Smooth muscle cell (in vitro differentiated cells): ENCODE results near the gene PLXNB2. TPM values are rescaled to one million over a fixed set of nuclear protein-coding genes. Genes with fewer than 3 reads are reported as not detected.

Experiments used
- DNase-seq: peaks from one replicate; lab custom pipeline; 2025; ENCODE audit not compliant: unreplicated experiment; lab: John Stamatoyannopoulos, UW
- H2AFZ ChIP-seq: fragments of 200-600 bp; sonication (generic); 2 replicates; pipeline ENCODE4 v1.6.0; 2016; ENCODE audit warnings: antibody characterized with exemption, low read depth, mild to moderate bottlenecking
- H3F3A ChIP-seq: fragments of 200-600 bp; sonication (generic); 2 replicates; pipeline ENCODE4 v1.6.0; 2017; ENCODE audit warnings: antibody characterized with exemption, low read depth
- H3K27ac ChIP-seq: fragments of 200-600 bp; sonication (generic); 2 replicates; pipeline ENCODE4 v1.5.1; 2016; ENCODE audit warnings: low read depth, mild to moderate bottlenecking
- H3K27me3 ChIP-seq: fragments of 200-600 bp; sonication (generic); 2 replicates; pipeline ENCODE4 v1.6.1; 2016; ENCODE audit warnings: low read depth, mild to moderate bottlenecking
- H3K36me3 ChIP-seq: fragments of 200-600 bp; sonication (generic); 2 replicates; pipeline ENCODE4 v1.5.1; 2016; ENCODE audit warnings: low read depth
- H3K4me1 ChIP-seq: fragments of 200-600 bp; sonication (generic); 2 replicates; pipeline ENCODE4 v1.5.1; 2016; ENCODE audit warnings: low read depth
- H3K4me2 ChIP-seq: fragments of 200-600 bp; sonication (generic); 2 replicates; pipeline ENCODE4 v1.6.0; 2016; ENCODE audit warnings: mild to moderate bottlenecking
- H3K4me3 ChIP-seq: fragments of 200-600 bp; sonication (generic); 2 replicates; pipeline ENCODE4 v1.5.1; 2016; ENCODE audit warnings: mild to moderate bottlenecking
- H3K79me2 ChIP-seq: fragments of 200-600 bp; sonication (generic); 2 replicates; pipeline ENCODE4 v1.6.0; 2016; ENCODE audit warnings: low read depth, mild to moderate bottlenecking
- H3K9ac ChIP-seq: fragments of 200-600 bp; sonication (generic); 2 replicates; pipeline ENCODE4 v1.6.0; 2016; ENCODE audit warnings: low read depth
- H3K9me3 ChIP-seq: fragments of 200-600 bp; sonication (generic); replicated peaks from 2 replicates; pipeline ENCODE4 v1.5.1; 2016; ENCODE audit warnings: low read depth
- H4K20me1 ChIP-seq: fragments of 200-600 bp; sonication (generic); 2 replicates; pipeline ENCODE4 v1.6.0; 2016; ENCODE audit warnings: low read depth
- CTCF ChIP-seq: fragments of 200-600 bp; sonication (generic); IDR thresholded peaks from 2 replicates; pipeline ENCODE4 v1.5.1; 2017; ENCODE audit warnings: borderline replicate concordance, mild to moderate bottlenecking, antibody characterized with exemption; ENCODE audit not compliant: insufficient read depth, poor library complexity, severe bottlenecking
- WGBS: methylation state at CpG from one replicate; pipeline ENCODE4 v1.1.7; 2016; ENCODE audit warnings: low lambda C conversion rate; 5-methylcytosine and 5-hydroxymethylcytosine counted together
- polyA plus RNA-seq: library from polyadenylated mRNA; unstranded; fragments of >200 nt; fragmentation: Nextera tagmentation; extraction: Ambion mirVana; gene quantifications from 2 replicates; pipeline ENCODE4 v1.2.1, GENCODE V29; 2016
- total RNA-seq: library from RNA; depleted of rRNA; stranded (reverse); fragments of >200 nt; gene quantifications from 2 replicates; pipeline ENCODE4 v1.2.3, GENCODE V29; 2014

Gene PLXNB2
- total and polyA plus RNA-seq, 2 experiments from 2014 or later, result 195 to 210 TPM

GRCh38 chr22:50316114-50317065 is 8.9 kb upstream of the PLXNB2 start:
- no peak for DNase-seq
- TF ChIP-seq CTCF, result no peak
- H2AFZ ChIP-seq, result no peak overlapping the region
- H3K27ac ChIP-seq, result no peak overlapping the region
- no peak overlapping the region for H3K9ac ChIP-seq
- H3K4me3 ChIP-seq, result no peak overlapping the region
- H4K20me1 ChIP-seq, result no peaks in the 10 kb centered on the region
- no peaks in the 10 kb centered on the region for H3K36me3 ChIP-seq
- no peaks in the 10 kb centered on the region for H3K79me2 ChIP-seq
- H3K4me1 ChIP-seq, result no peaks in the 10 kb centered on the region
- H3F3A ChIP-seq, result no peaks in the 10 kb centered on the region
- 93% methylated on average over 32 of the region's 45 CpGs for WGBS
- H3K9me3 ChIP-seq, result no peaks in the 10 kb centered on the region
- H3K4me2 ChIP-seq, result no peak overlapping the region
- H3K27me3 ChIP-seq, result no peaks in the 10 kb centered on the region

GRCh38 chr22:50315289-50316113 is 8.1 kb upstream of the PLXNB2 start:
- no peaks in the 10 kb centered on the region for H3K36me3 ChIP-seq
- DNase-seq, result no peak
- whole genome bisulfite sequencing, result 93% methylated on average over 18 of the region's 18 CpGs
- H3K4me1 ChIP-seq, result no peaks in the 10 kb centered on the region
- H3K27ac ChIP-seq, result no peak overlapping the region
- H3K9me3 ChIP-seq, result no peaks in the 10 kb centered on the region
- H4K20me1 ChIP-seq, result no peaks in the 10 kb centered on the region
- no peak for TF ChIP-seq CTCF
- H3K9ac ChIP-seq, result no peak overlapping the region
- no peaks in the 10 kb centered on the region for H3K27me3 ChIP-seq
- no peak overlapping the region for H3K4me2 ChIP-seq
- H3K4me3 ChIP-seq, result no peak overlapping the region
- H2AFZ ChIP-seq, result no peak overlapping the region
- H3K79me2 ChIP-seq, result no peaks in the 10 kb centered on the region
- no peaks in the 10 kb centered on the region for H3F3A ChIP-seq

- Histone ChIP-seq H3K4me1 (no peaks in the 10 kb centered on the region), H3K27me3 (no peaks in the 10 kb centered on the region), H3K79me2 (no peaks in the 10 kb centered on the region), H3K4me3 (no peak overlapping the region), H3K9ac (no peak overlapping the region), H3F3A (no peaks in the 10 kb centered on the region), H3K4me2 (no peak overlapping the region), H3K36me3 (no peaks in the 10 kb centered on the region), H3K9me3 (no peaks in the 10 kb centered on the region), H4K20me1 (no peaks in the 10 kb centered on the region), H3K27ac (no peak overlapping the region), H2AFZ (no peak overlapping the region)
- WGBS, result 75% methylated on average over 32 of the region's 33 CpGs
- DNase-seq, result no peak
- TF ChIP-seq CTCF, result no peak
Observed at GRCh38 chr22:50314455-50315288, 7.2 kb upstream of the PLXNB2 start.
